ENCODE data around the gene CTU2.

CTU2 gene

DNA sequence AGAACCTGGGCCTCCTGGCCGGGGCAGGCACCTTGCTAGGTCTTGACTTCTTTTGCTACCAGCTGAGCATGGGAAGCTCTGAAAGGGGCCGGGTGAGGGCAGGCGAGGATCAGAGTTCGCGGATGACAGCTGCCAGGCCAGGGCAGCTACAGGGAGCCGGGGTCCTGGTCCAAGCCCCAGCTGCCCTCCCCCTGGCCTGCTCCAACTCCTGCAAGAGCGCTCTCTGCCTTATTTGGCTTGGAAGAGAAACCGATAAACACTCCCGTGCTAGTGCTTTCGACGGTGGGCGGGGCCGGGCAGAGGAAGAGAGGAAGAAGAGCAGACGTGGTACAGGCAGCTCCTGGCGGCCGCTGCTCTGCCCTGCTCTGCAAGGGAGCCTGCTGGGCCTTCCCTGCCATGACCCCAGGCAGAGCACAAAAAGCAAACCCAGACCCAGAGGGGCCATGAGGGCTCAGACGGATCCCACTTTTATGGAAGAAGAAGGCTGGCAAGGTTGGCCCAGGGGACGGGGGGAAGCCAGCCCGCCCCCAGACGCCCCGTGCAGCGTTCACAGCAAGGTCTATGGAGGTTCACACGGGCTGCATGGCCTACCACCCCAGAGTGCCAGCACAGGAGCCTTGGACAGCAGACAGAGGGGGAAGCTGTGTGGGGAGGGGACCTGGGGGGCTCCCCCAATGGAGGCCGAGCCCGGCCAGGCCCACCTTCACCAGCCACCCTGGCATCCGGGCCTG lies 53.1 kb downstream of the CTU2 start:
- no peak overlapping the region for H3K4me3 ChIP-seq (replicated peaks; ENCODE audit: insufficient read depth, low read length)
- peak in 1 of 2 experiments; percentile 18 for DNase-seq (ENCODE audit: low read depth in 1 of 2, low spot score in 1 of 2)
- TF ChIP-seq POLR2AphosphoS5 (IDR thresholded peaks at IDR 0.05; ENCODE audit: low read depth), result no peak
- TF ChIP-seq, protein P1, sequence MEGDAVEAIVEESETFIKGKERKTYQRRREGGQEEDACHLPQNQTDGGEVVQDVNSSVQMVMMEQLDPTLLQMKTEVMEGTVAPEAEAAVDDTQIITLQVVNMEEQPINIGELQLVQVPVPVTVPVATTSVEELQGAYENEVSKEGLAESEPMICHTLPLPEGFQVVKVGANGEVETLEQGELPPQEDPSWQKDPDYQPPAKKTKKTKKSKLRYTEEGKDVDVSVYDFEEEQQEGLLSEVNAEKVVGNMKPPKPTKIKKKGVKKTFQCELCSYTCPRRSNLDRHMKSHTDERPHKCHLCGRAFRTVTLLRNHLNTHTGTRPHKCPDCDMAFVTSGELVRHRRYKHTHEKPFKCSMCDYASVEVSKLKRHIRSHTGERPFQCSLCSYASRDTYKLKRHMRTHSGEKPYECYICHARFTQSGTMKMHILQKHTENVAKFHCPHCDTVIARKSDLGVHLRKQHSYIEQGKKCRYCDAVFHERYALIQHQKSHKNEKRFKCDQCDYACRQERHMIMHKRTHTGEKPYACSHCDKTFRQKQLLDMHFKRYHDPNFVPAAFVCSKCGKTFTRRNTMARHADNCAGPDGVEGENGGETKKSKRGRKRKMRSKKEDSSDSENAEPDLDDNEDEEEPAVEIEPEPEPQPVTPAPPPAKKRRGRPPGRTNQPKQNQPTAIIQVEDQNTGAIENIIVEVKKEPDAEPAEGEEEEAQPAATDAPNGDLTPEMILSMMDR (IDR thresholded peaks at IDR 0.05; ENCODE audit: insufficient read depth, low read length), result no peak
- no peak for TF ChIP-seq GABPA (IDR thresholded peaks at IDR 0.05; ENCODE audit: low read depth)
- TF ChIP-seq, protein P2, sequence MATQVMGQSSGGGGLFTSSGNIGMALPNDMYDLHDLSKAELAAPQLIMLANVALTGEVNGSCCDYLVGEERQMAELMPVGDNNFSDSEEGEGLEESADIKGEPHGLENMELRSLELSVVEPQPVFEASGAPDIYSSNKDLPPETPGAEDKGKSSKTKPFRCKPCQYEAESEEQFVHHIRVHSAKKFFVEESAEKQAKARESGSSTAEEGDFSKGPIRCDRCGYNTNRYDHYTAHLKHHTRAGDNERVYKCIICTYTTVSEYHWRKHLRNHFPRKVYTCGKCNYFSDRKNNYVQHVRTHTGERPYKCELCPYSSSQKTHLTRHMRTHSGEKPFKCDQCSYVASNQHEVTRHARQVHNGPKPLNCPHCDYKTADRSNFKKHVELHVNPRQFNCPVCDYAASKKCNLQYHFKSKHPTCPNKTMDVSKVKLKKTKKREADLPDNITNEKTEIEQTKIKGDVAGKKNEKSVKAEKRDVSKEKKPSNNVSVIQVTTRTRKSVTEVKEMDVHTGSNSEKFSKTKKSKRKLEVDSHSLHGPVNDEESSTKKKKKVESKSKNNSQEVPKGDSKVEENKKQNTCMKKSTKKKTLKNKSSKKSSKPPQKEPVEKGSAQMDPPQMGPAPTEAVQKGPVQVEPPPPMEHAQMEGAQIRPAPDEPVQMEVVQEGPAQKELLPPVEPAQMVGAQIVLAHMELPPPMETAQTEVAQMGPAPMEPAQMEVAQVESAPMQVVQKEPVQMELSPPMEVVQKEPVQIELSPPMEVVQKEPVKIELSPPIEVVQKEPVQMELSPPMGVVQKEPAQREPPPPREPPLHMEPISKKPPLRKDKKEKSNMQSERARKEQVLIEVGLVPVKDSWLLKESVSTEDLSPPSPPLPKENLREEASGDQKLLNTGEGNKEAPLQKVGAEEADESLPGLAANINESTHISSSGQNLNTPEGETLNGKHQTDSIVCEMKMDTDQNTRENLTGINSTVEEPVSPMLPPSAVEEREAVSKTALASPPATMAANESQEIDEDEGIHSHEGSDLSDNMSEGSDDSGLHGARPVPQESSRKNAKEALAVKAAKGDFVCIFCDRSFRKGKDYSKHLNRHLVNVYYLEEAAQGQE (IDR thresholded peaks at IDR 0.05; ENCODE audit: insufficient replicate concordance, low read depth), result no peak
- no peak for TF ChIP-seq SPI1 (IDR thresholded peaks at IDR 0.05; ENCODE audit: borderline replicate concordance, low read depth)
- no peaks in the 10 kb centered on the region for H3K27me3 ChIP-seq (ENCODE audit: insufficient read depth, poor library complexity, severe bottlenecking)
- H3K27ac ChIP-seq (replicated peaks), result no peak overlapping the region

DNA sequence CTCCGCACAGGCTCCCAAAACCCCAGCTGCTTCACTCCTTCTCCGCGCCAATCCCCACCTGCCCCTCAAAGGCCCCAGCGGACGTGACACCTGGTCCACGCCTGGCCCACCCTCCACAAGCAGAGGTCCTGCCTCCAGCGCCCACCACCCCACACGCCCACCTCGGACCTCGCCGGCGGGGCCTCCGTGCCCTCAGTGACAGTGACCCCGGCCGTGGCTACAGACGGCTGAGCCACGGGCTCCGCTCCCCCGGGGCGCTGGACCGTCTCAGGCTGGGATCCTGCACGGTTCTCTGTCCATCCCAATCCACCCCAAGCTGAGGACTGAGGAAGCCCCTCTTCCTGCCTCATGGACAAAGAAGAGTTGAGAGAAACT lies 53.7 kb downstream of the CTU2 start:
- H3K27me3 ChIP-seq (ENCODE audit: insufficient read depth, poor library complexity, severe bottlenecking), result no peaks in the 10 kb centered on the region
- DNase-seq (ENCODE audit: low read depth in 1 of 2, low spot score in 1 of 2), result no peak
- TF ChIP-seq GABPA (IDR thresholded peaks at IDR 0.05; ENCODE audit: low read depth) (no peak), POLR2AphosphoS5 (IDR thresholded peaks at IDR 0.05; ENCODE audit: low read depth) (no peak), SPI1 (IDR thresholded peaks at IDR 0.05; ENCODE audit: borderline replicate concordance, low read depth) (no peak)
- TF ChIP-seq, protein P2 (IDR thresholded peaks at IDR 0.05; ENCODE audit: insufficient replicate concordance, low read depth), result no peak
- TF ChIP-seq, protein P1 (IDR thresholded peaks at IDR 0.05; ENCODE audit: insufficient read depth, low read length), result no peak
- no peak overlapping the region for H3K27ac ChIP-seq (replicated peaks)
- H3K4me3 ChIP-seq (replicated peaks; ENCODE audit: insufficient read depth, low read length), result no peak overlapping the region

DNA sequence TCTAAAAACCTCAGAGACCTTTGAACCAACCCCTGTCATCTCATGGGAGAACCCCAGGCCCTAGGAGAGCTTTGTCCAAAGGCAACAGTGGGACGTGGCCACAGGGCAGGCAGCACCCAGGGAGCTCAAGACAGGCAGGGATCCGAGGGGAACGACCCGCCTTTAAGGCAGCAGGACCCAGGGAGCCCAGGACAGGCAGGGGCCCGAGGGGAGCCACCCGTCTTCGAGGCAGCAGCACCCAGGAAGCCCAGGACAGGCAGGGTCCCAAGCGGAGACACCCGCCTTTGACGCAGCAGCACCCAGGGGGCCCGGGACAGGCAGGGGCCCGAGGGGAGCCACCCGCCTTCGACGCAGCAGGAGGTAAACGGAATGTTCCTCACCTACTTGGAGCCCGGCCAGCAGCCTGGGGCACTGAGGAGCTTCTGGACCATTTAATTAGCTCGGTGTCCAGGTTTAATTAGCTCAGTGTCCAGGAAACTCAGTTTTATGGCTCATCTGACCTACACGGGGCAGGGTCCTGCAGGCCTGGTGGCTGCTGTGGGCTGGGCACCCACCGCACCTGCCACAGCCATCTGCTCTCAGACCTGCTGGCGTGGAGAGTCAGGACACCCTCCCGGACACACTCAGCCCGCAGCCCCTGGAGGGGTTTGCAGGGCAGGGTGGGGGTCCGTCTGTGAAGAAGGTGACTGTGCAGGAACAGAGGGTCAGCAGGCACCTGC lies 54.3 kb downstream of the CTU2 start:
- no peak overlapping the region for H3K27ac ChIP-seq (replicated peaks)
- H3K27me3 ChIP-seq (ENCODE audit: insufficient read depth, poor library complexity, severe bottlenecking), result no peaks in the 10 kb centered on the region
- no peak for DNase-seq (ENCODE audit: low read depth in 1 of 2, low spot score in 1 of 2)
- TF ChIP-seq, protein P1 (IDR thresholded peaks at IDR 0.05; ENCODE audit: insufficient read depth, low read length), result no peak
- TF ChIP-seq POLR2AphosphoS5 (IDR thresholded peaks at IDR 0.05; ENCODE audit: low read depth) (no peak), SPI1 (IDR thresholded peaks at IDR 0.05; ENCODE audit: borderline replicate concordance, low read depth) (no peak), GABPA (IDR thresholded peaks at IDR 0.05; ENCODE audit: low read depth) (no peak)
- TF ChIP-seq, protein P2 (IDR thresholded peaks at IDR 0.05; ENCODE audit: insufficient replicate concordance, low read depth), result no peak
- no peak overlapping the region for H3K4me3 ChIP-seq (replicated peaks; ENCODE audit: insufficient read depth, low read length)

Data from HL-60 (cell line).